GM18951 (cell line): Measurements from ENCODE around the gene PDGFRB.

Experiments
- POLR2A ChIP-seq: IDR thresholded peaks from 4 replicates; pipeline ENCODE4 v1.6.1; 2011; ENCODE audit warnings: mild to moderate bottlenecking; ENCODE audit not compliant: insufficient read length, insufficient read depth; ENCODE audit errors: extremely low read depth
- in situ Hi-C: fragments of 300-500 bp; cut with MboI; formaldehyde crosslinking; loops from one replicate; pipeline ENCODE4 v1.12.0; 2022; ENCODE audit warnings: low sequenced_read_pairs, mixed read lengths, inconsistent platforms; ENCODE audit not compliant: unreplicated experiment

The PDGFRB gene

DNA sequence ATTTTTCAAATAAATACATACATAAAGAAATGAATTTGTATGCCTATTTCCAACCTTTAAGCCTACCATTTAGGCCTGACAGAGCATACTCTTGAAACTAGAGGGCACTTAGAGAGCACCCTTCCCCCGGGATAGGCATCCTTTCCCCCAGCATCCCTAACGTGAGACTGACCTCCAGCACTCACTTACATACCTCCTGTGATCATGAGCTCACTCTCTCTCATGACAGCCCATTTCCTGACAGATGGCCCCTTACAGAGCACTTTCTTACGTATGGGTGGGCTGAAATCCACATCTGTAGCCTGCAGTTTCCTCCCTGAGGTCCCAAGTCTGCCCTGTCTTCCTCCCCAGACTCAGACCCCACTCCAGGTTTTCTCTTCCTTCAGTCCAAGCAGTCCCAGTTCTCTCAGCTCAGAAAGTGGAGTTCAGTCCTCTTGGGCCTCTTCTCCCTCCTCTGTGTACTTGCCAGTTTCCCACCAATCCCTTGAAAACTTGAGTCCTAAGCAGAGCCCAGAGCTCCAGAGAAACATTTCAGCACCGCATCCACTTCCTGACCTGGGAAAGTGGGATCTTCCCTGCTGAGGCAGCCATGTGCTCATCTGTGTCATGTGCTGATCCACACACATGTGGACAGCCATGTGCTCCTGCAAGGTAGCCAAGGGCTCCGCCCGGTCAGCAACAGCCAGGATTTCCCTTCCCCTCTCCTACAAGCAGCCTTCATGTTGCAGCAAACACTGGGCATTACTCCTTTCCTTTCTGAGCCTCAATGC, 8.8 kb upstream of the PDGFRB start:
- in situ Hi-C loops, result no loop called here
- no peak for TF ChIP-seq POLR2A

GRCh38 chr5:150163547-150164059, 8.0 kb upstream of the PDGFRB start:
- in situ Hi-C loops, result no loop called here
- TF ChIP-seq POLR2A, result no peak

- no peak for TF ChIP-seq POLR2A
- in situ Hi-C loops, result no loop called here
Observed at GRCh38 chr5:150163035-150163434, 7.4 kb upstream of the PDGFRB start.

- TF ChIP-seq POLR2A, result no peak
- in situ Hi-C loops, result no loop called here
Observed at GRCh38 chr5:150162142-150162513, 6.5 kb upstream of the PDGFRB start.

DNA sequence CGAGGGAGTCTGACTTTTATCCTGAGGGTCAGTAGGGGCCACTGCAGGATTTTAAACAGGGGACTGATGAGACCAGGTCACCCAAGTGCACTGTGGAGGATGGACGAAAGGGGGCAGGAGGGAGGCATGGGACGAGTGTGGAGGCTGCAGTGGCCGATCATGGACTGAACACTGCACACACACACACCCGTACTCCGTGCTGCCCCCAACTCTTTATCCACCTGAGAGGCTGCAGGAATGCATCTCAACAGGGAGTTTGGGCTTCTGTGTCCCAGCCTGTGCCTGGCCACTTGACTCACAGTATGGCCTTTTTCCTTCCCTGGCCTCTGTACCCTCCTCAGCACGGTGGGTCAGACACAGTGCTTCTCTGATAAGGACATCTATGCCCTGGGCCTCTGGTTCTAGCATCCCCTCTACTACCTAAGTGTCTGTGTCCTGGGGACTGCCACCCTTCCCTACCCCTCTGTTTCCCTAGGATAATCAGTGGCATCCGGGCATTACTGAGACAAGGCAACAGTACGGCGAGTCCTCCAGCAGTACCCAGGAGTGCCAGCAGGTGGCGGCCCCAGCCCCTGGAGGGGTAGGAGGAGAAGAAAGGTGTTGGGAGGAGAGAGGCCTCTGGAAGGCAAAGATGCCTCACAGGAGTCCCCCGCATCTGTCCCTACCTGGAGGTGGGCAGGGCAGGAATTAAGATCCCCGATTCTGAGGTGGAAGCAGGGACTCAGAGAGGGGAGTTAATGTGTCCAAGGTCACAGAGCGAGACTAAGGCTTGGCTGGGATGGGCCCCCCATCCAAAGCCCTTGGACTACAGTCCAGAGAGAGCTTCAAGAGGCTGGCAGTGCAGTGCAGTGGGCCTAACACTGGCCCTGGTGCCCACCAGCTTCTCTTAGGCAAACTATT, 5.8 kb upstream of the PDGFRB start:
- TF ChIP-seq POLR2A, result no peak
- in situ Hi-C loops, result no loop called here

DNA sequence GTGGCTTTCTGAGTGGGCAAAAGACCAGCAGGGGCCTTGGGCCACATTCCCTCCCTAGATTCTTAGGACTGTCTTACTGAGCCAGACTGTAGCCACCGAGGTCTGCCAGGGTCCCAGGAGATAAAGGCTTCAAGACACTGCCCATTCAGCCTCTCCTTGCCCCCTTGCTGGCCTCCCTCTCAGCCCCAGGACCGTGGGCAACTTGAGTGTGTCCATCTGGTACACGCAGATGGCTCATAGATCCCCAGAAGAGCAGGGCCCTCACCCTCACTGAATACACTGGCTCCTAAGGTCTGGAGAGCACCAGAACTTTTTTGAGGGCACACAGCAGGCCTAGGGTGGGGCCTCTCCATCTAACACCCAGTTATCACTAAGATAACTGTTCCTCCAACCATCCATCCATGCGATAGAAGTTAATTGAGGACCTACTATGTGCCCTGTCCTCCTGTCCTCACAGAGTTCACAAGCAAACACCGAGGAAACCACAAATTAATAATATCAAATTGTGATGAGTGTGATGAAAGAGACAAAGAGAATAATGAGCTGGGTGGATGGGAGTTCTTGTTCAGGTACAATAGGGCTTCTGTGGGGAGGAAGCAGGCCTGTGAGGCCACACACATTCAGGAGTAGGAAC, 4.9 kb upstream of the PDGFRB start:
- in situ Hi-C loops, result no loop called here
- TF ChIP-seq POLR2A, result no peak

GRCh38 chr5:150159741-150160179, 4.1 kb upstream of the PDGFRB start:
- no peak for TF ChIP-seq POLR2A
- in situ Hi-C loops, result no loop called here

DNA sequence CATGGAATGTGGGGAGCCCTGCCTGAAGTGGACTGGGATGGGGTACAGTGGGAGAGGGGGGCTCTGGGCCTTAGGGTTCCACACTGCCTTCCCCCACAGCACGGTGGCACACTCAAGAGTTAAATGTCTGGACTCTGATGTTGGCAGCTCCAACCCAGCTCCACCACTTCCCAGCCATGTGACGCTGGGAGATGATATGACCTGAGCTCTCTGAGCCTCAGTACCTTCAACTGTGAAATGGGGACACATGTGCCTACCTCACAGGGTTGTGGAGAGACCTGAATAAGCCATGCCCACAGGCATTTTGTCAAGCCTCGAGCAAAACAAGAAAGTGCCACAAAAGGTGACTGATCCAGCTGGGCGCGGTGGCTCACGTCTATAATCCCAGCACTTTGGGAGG, 3.4 kb upstream of the PDGFRB start:
- in situ Hi-C loops, result no loop called here
- TF ChIP-seq POLR2A, result no peak

- no peak for TF ChIP-seq POLR2A
- in situ Hi-C loops, result no loop called here
Observed at GRCh38 chr5:150158170-150158949, 2.7 kb upstream of the PDGFRB start.

DNA sequence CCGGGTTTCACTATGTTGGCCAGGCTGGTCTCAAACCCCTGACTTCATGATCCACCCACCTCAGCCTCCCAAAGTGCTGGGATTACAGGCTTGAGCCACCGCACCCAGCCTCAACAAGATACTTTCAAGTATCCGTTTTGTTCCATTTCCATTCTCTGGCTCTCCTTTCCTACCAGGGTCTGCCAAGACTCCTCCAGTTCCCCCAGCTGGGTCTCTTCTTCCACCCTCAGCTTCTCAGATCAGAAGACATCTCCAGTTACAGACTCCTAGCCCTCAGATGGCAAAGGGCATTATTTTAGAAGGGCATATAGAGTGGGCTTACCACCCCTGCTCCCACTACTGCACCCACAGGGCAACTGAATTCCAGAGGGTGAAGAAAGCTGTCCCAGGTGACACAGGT, 1.5 kb upstream of the PDGFRB start:
- in situ Hi-C loops, result no loop called here
- no peak for TF ChIP-seq POLR2A

DNA sequence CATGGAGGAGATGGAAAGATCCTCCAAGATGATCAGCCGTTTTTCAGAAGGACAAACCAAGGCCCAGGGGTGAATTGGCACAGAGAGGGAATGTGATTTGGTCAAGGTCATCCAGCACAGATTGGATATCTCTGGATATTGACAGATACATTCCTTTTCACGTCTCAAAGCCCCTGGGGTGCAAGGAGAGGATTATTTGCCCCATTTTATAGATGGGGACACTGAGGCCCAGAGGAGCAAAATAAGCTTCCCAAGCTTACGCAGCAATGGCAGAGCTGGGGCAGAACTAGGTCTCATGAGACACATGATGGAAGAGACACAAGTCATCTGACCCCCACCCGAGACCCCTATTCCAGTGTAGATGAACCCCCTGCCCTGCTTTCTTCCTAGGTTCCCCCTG, 895 bp upstream of the PDGFRB start:
- TF ChIP-seq POLR2A, result no peak
- in situ Hi-C loops, result no loop called here

GRCh38 chr5:150156027-150156368, 353 bp upstream of the PDGFRB start:
- TF ChIP-seq POLR2A, result no peak
- in situ Hi-C loops, result no loop called here

GRCh38 chr5:150154618-150155128, 972 bp downstream of the PDGFRB start:
- no peak for TF ChIP-seq POLR2A
- in situ Hi-C loops, result no loop called here
